K562 (cell line): ENCODE measurements around the gene PLA2G4F.

Experiments used
- ARID3B ChIP-seq: fragments of 250-450 bp; sonication (Bioruptor Pico); IDR thresholded peaks from 2 replicates; pipeline ENCODE4 v1.4.0; 2020; ENCODE audit warnings: borderline replicate concordance
- CEBPZ ChIP-seq: fragments of 150-350 bp; IDR thresholded peaks from 2 replicates; pipeline ENCODE4 v1.6.1; 2014; ENCODE audit warnings: low read depth, mild to moderate bottlenecking, low read length, borderline replicate concordance
- CTCF ChIP-seq, 3 experiments: IDR thresholded peaks in 2 of 3; conservative IDR thresholded peaks in 1 of 3; 2 replicates each; pipeline ENCODE4 v1.5.1; 2011 to 2012; ENCODE audit warnings: low read length in 3 of 3, mild to moderate bottlenecking in 3 of 3, control low read depth in 2 of 3, improper control_type of control experiment in 1 of 3, inconsistent platforms in 1 of 3, low read depth in 1 of 3, mixed read lengths in 1 of 3, moderate library complexity in 1 of 3; ENCODE audit not compliant: insufficient read depth in 2 of 3
- HBP1 ChIP-seq: fragments of 450-650 bp; formaldehyde crosslinking; IDR thresholded peaks from 2 replicates; pipeline ENCODE4 v1.4.0; 2022; ENCODE audit warnings: missing genetic modification characterization
- HMGXB4 ChIP-seq: sonication (generic); formaldehyde crosslinking; IDR thresholded peaks from 2 replicates; pipeline ENCODE4 v1.8.1; 2023; ENCODE audit warnings: mild to moderate bottlenecking, missing genetic modification reagents
- MAFK ChIP-seq: IDR thresholded peaks from 2 replicates; pipeline ENCODE4 v1.6.1; 2011; ENCODE audit warnings: low read length, improper control_type of control experiment
- MTA1 ChIP-seq: fragments of 450-650 bp; IDR thresholded peaks from 2 replicates; pipeline ENCODE4 v1.6.1; 2017; ENCODE audit warnings: borderline replicate concordance
- STAT6 ChIP-seq: sonication (generic); formaldehyde crosslinking; IDR thresholded peaks from 2 replicates; pipeline ENCODE4 v1.8.1; 2023; ENCODE audit warnings: mild to moderate bottlenecking, missing genetic modification reagents
- XRCC5 ChIP-seq: fragments of 200-400 bp; formaldehyde crosslinking; IDR thresholded peaks from 2 replicates; pipeline ENCODE4 v1.6.1; 2017; ENCODE audit warnings: low read depth, mild to moderate bottlenecking, low read length
- ZSCAN29 ChIP-seq: fragments of 450-650 bp; IDR thresholded peaks from 2 replicates; pipeline ENCODE4 v1.6.1; 2017

GRCh38 chr15:42133356-42133755 lies 23.1 kb downstream of the PLA2G4F start:
- TF ChIP-seq HMGXB4 (no peak), CTCF (IDR thresholded peaks at IDR 0.05 in 2 of 3, conservative IDR thresholded peaks at IDR 0.05 in 1 of 3; ENCODE audit: insufficient read depth in 2 of 3, low read depth in 1 of 3, low read length in 3 of 3) (no peak), MTA1 (no peak), CEBPZ (no peak), ZSCAN29 (no peak), HBP1 (CRISPR knock-in tag) (no peak), ARID3B (CRISPR knock-in tag) (no peak), XRCC5 (no peak), MAFK (no peak), STAT6 (CRISPR knock-in tag) (no peak)
